KMS-11 (cell line): Measurements from ENCODE around the gene SLC7A1.

Source experiments
- H2AFZ ChIP-seq: fragments of 200-600 bp; sonication (generic); 2 replicates; pipeline ENCODE4 v1.6.1; 2016; ENCODE audit warnings: antibody characterized with exemption, mixed run types, low read depth
- H3K27ac ChIP-seq: fragments of 200-600 bp; sonication (generic); 2 replicates; pipeline ENCODE4 v1.6.1; 2016; ENCODE audit warnings: mild to moderate bottlenecking, mixed run types
- H3K27me3 ChIP-seq: fragments of 200-600 bp; sonication (generic); 2 replicates; pipeline ENCODE4 v1.6.1; 2017; ENCODE audit warnings: mild to moderate bottlenecking, low read depth, mixed run types, moderate library complexity; ENCODE audit not compliant: insufficient read depth
- H3K36me3 ChIP-seq: fragments of 200-600 bp; sonication (generic); 2 replicates; pipeline ENCODE4 v1.6.1; 2017; ENCODE audit warnings: mild to moderate bottlenecking, mixed run types; ENCODE audit not compliant: insufficient read depth
- H3K4me1 ChIP-seq: fragments of 200-600 bp; sonication (generic); 2 replicates; pipeline ENCODE4 v1.6.1; 2016; ENCODE audit warnings: mild to moderate bottlenecking, low read depth, mixed run types; ENCODE audit not compliant: poor library complexity, severe bottlenecking
- H3K4me2 ChIP-seq: fragments of 200-600 bp; sonication (generic); 2 replicates; pipeline ENCODE4 v1.7.0; 2016; ENCODE audit warnings: mild to moderate bottlenecking, mixed run types
- H3K4me3 ChIP-seq: fragments of 200-600 bp; sonication (generic); IDR thresholded peaks from 2 replicates; pipeline ENCODE4 v1.6.1; 2017; ENCODE audit warnings: low read depth, low read length, mixed read lengths; ENCODE audit not compliant: insufficient read depth
- H3K79me2 ChIP-seq: fragments of 200-600 bp; sonication (generic); 2 replicates; pipeline ENCODE4 v1.6.1; 2016; ENCODE audit warnings: low read depth, mixed run types; ENCODE audit not compliant: insufficient read depth
- H3K9ac ChIP-seq: fragments of 200-600 bp; sonication (generic); 2 replicates; pipeline ENCODE4 v1.6.1; 2016; ENCODE audit warnings: mild to moderate bottlenecking, mixed run types
- H4K20me1 ChIP-seq: fragments of 200-600 bp; sonication (generic); 2 replicates; pipeline ENCODE4 v1.6.1; 2016; ENCODE audit warnings: mild to moderate bottlenecking, mixed run types; ENCODE audit not compliant: insufficient read depth
- TF ChIP-seq, protein P1 (sequence below): fragments of 200-600 bp; sonication (generic); conservative IDR thresholded peaks from 2 replicates; pipeline ENCODE4 v1.6.1; 2017; ENCODE audit warnings: low read depth, mild to moderate bottlenecking, antibody characterized with exemption, low read length, moderate library complexity, mixed read lengths

The SLC7A1 gene

DNA sequence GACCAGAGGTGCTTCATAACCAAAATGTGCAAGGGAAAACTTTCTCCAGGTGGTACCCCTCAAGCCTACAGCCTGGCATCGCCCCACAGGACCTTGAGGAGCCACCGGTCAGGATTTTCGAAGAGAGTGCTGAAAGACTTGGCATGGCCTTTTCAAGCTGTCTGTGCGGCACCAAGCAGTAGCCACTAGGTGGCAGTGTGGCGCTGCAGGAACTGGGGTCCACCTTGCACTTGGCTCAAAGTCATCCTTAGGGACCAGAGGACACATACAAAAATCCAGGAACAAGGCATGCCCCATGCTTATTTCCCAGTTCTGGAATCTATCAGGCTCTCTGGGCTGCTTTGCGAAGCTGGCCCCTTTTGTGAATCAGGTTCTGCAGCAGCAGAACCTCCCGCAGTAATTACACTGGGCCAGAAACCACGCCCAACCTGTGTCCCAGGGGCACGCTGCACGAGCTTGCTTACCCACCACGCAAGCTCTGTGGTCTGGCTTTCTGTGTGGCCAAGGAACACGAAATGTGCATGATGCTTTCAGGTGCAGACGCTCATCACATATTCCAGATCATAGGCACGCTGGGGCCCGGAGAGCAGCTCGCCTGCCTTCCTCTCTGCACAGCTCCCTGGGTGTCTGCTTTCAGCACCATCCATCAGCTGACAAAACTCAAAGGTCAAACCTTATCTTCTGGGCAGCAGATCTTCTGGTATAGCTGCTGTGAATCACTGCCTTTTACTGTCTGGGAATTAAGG, 87.2 kb downstream of the SLC7A1 start:
- TF ChIP-seq, protein P1, sequence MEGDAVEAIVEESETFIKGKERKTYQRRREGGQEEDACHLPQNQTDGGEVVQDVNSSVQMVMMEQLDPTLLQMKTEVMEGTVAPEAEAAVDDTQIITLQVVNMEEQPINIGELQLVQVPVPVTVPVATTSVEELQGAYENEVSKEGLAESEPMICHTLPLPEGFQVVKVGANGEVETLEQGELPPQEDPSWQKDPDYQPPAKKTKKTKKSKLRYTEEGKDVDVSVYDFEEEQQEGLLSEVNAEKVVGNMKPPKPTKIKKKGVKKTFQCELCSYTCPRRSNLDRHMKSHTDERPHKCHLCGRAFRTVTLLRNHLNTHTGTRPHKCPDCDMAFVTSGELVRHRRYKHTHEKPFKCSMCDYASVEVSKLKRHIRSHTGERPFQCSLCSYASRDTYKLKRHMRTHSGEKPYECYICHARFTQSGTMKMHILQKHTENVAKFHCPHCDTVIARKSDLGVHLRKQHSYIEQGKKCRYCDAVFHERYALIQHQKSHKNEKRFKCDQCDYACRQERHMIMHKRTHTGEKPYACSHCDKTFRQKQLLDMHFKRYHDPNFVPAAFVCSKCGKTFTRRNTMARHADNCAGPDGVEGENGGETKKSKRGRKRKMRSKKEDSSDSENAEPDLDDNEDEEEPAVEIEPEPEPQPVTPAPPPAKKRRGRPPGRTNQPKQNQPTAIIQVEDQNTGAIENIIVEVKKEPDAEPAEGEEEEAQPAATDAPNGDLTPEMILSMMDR: peak; percentile 76
- no peaks in the 10 kb centered on the region for H3K36me3 ChIP-seq
- H3K27me3 ChIP-seq: no peaks in the 10 kb centered on the region
- H2AFZ ChIP-seq: no peak overlapping the region
- peak overlapping the region; percentile 27; the same call in 1 of the 2 replicates for H3K9ac ChIP-seq
- peaks cover 25% of the 10 kb centered on the region for H3K4me1 ChIP-seq
- no peak overlapping the region for H3K4me3 ChIP-seq
- H4K20me1 ChIP-seq: no peaks in the 10 kb centered on the region
- no peaks in the 10 kb centered on the region for H3K79me2 ChIP-seq
- H3K27ac ChIP-seq: peak overlapping the region; percentile 69
- H3K4me2 ChIP-seq: peak overlapping the region; percentile 45; the same call in 1 of the 2 replicates

- no peaks in the 10 kb centered on the region for H3K79me2 ChIP-seq
- no peaks in the 10 kb centered on the region for H3K27me3 ChIP-seq
- peaks cover 25% of the 10 kb centered on the region for H3K4me1 ChIP-seq
- H3K27ac ChIP-seq: peak overlapping the region; percentile 69
- no peaks in the 10 kb centered on the region for H3K36me3 ChIP-seq
- H3K4me2 ChIP-seq: peak overlapping the region; percentile 45; the same call in 1 of the 2 replicates
- H3K9ac ChIP-seq: peak overlapping the region; percentile 16; the same call in 1 of the 2 replicates
- H3K4me3 ChIP-seq: no peak overlapping the region
- TF ChIP-seq, protein P1: no peak
- no peaks in the 10 kb centered on the region for H4K20me1 ChIP-seq
- H2AFZ ChIP-seq: no peak overlapping the region
Observed at GRCh38 chr13:29507356-29507755, 88.1 kb downstream of the SLC7A1 start.

- Histone ChIP-seq H3K4me1 (peaks cover 25% of the 10 kb centered on the region), H3K4me2 (no peak overlapping the region), H3K9ac (no peak overlapping the region), H3K36me3 (no peaks in the 10 kb centered on the region), H3K4me3 (no peak overlapping the region), H3K79me2 (no peaks in the 10 kb centered on the region), H4K20me1 (no peaks in the 10 kb centered on the region), H2AFZ (no peak overlapping the region), H3K27ac (0 out of 2 replicates have a peak overlapping the region, but pooled peaks have one; percentile 69), H3K27me3 (no peaks in the 10 kb centered on the region)
- TF ChIP-seq, protein P1: no peak
Observed at GRCh38 chr13:29505950-29506349, 89.5 kb downstream of the SLC7A1 start.

DNA sequence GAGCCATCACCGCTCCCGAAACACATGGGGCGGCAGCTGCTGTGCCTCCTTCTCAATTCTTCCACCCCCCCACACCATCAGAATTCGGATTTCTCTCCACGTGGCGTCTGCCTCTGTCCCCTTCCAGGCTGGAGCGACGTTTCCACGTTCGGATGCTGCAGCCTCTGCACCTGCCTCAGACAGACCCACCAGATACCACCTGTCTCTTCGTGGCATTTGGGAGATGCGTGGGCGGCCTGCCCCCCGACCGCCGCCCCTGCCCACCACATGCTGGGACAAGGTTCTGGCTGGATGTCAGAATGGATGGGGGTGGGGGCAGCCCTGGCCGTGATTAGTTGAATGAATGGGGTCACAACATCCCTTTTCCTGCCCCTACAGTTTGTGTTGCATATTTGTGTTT, 90.0 kb downstream of the SLC7A1 start:
- Histone ChIP-seq H3K79me2 (no peaks in the 10 kb centered on the region), H4K20me1 (no peaks in the 10 kb centered on the region), H3K4me1 (peaks cover 25% of the 10 kb centered on the region), H2AFZ (no peak overlapping the region), H3K36me3 (no peaks in the 10 kb centered on the region), H3K27me3 (no peaks in the 10 kb centered on the region), H3K27ac (no peak overlapping the region), H3K4me3 (no peak overlapping the region), H3K9ac (no peak overlapping the region), H3K4me2 (no peak overlapping the region)
- TF ChIP-seq, protein P1: no peak
